PFSK-1 (cell line): ENCODE results near the gene TTC38.

Source experiments
- FOXP2 ChIP-seq: optimal IDR thresholded peaks from 2 replicates; pipeline ENCODE3; 2011; ENCODE audit warnings: borderline replicate concordance, control low read depth, inconsistent platforms; ENCODE audit not compliant: insufficient read depth; ENCODE audit errors: extremely low read length, extremely low read depth
- POLR2AphosphoS5 ChIP-seq: IDR thresholded peaks from 2 replicates; pipeline ENCODE4 v1.6.1; 2012; ENCODE audit warnings: low read depth, mild to moderate bottlenecking, control low read depth, low read length, moderate library complexity
- REST ChIP-seq, 2 experiments: IDR thresholded peaks; 2 replicates each; pipeline versions ENCODE4 v1.6.1 to v1.8.0; 2011 to 2012; ENCODE audit warnings: low read depth in 2 of 2, low read length in 2 of 2, control low read depth in 1 of 2, inconsistent platforms in 1 of 2, mild to moderate bottlenecking in 1 of 2, moderate library complexity in 1 of 2; ENCODE audit not compliant: insufficient read depth in 1 of 2
- SIN3A ChIP-seq: IDR thresholded peaks from 2 replicates; pipeline ENCODE4 v1.6.1; 2012; ENCODE audit warnings: mild to moderate bottlenecking, low read length, moderate library complexity, borderline replicate concordance; ENCODE audit not compliant: insufficient read depth
- TAF1 ChIP-seq: IDR thresholded peaks from 2 replicates; pipeline ENCODE4 v1.6.1; 2012; ENCODE audit warnings: low read length, control low read depth, borderline replicate concordance; ENCODE audit not compliant: insufficient read depth

GRCh38 chr22:46276563-46276962 lies 8.8 kb downstream of the TTC38 start:
- TF ChIP-seq SIN3A (no peak), POLR2AphosphoS5 (no peak), TAF1 (no peak), REST (IDR thresholded peaks at IDR 0.05; ENCODE audit: insufficient read depth in 1 of 2, low read depth in 2 of 2, low read length in 2 of 2) (no peak), FOXP2 (no peak)
